GM18517 (cell line): Measurements from ENCODE around the gene KLF5.
"Not testable (repeated sequence)": the region's sequence is repeated elsewhere in the genome, so short reads cannot be mapped to it uniquely, and the experiment has no call there.

ENCODE experiments used
- ATAC-seq: cut with Tn5 transposase; IDR thresholded peaks from one replicate; pipeline ENCODE4 v1.9.1; 2021; ENCODE audit warnings: mild to moderate bottlenecking, moderate library complexity; ENCODE audit not compliant: unreplicated experiment

KLF5 gene

DNA sequence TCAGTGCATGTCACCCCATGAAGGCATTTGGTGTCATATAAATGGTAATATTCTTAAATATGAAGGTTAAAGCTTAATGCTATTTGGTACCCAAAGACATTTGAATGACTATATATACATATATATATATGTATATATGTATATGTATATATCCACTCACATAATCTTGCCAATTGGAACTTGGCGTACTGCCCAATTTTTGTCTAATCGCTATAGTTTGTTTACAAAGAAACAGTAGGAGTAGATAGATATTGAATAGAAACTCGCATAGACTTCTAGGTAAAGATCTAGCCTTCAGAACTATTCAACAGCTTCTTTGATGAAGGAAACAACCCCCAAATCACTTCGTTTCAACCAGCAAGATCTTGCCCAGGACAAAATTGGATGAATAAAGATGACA is 24.1 kb downstream of the KLF5 start:
- no peak for ATAC-seq

DNA sequence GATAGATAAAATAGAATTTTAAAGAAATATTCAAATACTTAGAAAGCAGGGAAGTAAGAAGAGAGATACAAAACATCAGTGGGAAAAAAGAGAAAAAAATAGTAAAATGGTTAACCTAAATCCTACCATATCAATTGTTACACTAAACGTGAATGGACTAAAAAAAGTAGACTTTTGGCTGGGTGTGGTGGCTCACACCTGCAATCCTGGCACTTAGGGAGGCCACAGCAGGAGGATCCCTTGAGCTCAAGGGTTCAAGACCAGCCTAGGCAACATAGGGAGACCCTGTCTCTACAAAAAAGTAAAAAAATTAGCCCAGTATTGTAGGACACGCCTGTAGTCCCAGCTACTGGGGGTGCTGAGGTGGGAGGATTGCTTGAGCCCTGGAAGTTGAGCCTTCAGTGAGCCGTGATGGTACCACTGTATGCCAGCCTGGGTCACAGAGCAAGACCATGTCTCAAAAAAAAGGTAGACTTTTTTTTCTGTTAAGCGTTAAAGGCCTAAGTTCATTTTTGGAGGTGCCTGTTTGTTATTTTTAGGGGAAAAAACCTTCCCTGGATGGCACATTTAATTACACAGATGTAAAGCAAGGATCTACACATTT is 29.6 kb downstream of the KLF5 start:
- ATAC-seq = no peak

DNA sequence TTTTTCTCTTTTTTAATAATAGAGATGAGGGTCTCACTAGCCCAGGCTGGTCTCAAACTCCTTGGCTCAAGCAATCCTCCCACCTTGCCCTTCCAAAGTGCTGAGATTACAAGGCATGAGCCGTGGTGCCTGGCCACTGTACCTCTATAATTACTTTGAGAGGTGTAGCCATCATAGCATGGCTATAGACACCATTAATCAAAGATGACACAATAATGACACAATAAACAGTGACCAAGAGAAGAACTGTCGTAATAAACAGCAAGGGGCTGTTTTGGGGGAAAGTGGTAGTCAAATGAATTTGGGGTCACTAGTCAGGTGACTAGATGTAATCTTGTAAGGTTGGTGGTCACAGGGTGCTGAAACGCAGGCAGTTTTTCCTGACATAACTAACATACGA is 30.4 kb downstream of the KLF5 start:
- no peak for ATAC-seq

DNA sequence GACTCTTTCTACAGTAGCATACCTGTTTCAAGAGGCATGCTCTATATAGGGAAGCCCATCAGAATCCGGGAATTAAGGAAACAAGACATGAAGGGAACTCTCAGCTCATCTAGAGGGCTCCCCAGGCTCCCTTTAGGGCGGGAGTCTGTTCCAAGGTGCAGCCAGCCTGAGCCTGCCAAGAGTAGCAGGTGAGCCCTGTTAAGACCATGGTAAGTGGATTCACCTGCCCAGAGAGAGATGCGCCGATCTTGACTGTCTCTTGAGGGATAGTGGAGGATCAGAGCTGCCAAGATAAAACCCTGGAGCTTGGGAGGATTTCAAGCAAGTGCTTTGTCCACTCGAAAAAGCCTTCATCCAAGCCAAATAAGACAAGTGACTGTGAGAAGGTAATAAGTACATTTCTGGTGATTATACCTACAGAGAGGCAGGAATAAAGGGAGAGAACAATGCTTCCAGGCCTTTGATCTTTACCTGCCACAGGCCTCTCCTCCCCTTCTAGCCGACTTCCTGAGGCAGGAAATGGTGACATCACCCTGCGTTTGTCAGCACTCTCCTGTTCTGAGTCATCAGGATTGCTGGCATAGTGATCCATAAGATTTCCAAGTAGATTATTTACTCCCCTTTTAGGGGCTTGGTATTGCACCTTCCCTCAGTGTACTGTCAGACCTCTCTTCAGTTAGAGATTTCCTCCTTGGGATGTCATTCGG is 31.5 kb downstream of the KLF5 start:
- ATAC-seq = no peak

DNA sequence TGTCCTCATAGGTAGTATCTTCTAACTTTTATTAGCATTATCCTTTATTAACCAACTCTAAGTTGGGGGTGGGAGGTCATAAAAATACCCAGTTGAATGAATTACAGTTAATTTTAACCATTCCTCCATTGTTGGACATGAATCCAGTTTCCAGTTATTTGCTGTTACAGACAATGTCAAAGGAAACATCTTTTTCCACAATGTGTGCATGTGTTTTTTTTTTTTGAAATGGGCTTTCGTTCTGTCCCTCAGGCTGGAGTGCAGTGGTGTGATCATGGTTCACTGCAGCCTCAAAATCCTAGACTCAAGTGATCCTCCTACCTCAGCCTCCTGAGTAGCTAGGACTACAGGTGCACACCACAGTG is 32.0 kb downstream of the KLF5 start:
- ATAC-seq = no peak

DNA sequence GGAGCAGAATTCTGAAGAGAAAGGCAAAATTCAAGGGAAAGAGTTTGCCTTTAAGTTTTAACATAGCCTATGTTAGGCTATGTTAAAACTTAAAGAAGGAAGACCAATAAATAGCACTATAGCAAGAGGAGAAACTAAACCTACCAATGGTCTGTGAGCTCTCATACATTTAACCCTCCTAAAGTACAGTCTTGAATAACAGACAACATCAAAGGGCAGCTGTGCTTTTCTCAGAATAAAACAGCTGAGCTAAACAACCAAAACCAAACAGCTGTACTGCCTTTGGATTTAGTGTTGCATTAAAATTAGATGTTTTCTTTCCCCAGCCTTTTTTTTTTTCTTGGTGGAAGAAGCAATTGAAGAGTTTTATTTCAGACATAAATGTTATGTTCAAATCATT is 34.0 kb downstream of the KLF5 start:
- no peak for ATAC-seq

DNA sequence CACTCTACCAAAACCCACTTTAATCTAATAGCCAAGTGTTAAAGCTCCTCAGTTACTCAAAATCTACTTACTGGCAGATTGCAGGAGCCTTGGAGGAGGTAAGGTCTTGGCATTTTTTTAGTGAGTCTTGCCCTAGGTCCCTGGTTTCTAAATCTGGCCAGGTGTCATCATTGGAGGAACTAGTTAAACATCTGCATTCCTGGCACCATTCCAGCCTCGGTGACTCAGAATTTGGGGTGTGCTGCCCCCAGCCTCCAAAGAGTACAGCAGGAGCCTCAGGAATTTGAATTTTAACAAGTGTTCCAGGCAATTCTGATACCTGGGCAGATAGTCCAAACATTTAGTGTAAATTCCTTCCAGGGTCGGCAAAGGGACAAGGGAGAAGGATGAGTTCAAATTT is 37.4 kb downstream of the KLF5 start:
- no peak for ATAC-seq

DNA sequence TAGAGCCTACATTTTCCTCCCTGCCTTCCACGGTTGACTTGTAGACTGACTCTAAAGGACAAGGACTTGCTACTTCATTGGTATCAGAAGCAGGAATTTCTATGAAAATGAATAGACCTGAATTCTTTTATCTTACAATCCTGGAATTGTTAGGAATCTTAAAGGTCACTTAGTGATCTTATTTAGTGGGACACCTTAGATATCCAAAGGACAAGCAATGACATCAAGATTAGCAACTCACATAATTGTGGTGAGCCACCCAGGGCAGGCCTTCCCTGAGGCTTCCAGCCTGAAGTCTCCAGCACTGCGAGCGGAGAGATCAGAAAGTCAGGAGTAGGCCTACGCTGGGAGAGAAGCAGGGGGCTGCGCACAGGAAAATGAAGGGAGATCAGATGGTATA is 37.8 kb downstream of the KLF5 start:
- no peak for ATAC-seq

DNA sequence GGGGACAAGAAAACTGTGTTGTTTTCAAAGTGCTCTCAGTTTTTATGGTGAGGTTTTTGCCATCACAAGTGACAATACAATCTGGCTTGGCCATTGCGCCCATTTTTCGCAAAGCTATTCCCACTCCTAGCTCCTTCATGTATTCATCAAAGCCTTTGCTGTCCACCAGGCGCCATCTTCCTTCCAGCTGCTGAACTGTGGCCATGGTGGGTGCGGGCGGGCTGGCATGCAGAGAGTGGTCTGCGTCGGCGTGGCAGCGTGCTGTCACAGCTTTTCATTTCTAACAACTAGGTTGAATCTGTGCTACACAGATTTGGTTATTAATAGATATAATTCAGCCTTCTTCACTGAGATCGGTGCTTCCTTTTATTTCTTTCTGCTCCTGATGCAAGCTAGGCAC is 42.0 kb downstream of the KLF5 start:
- ATAC-seq = not testable (repeated sequence)

DNA sequence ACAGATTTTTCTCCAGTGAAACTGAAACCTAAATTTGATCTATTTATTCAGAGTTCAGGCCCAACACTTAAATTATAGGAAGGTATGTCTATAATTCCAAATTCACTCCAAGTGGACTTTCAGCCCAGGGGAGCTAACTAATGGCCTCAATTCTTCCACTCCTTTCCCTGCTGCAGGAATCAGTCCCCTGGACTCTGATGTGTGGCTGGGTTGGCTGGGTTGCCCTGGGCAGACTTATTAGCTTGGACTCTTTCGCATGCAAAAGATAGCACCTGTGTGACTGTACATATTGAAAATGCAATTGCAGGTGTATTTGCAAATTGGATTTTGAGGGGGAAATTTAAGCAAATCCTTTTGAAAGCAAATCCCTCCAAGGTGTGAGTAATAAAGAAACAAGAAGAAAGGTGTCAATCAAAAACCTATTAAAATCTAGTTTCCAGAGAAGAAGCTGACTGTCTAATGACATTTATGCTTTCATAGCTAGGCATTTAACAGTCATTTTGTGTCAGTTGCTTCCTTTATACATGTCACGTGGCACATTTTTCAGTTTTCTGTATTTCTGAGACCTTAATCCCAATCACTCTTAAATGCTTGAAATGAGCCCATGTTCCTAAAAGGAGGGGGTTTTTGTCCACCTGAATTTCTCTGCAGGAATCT is 42.7 kb downstream of the KLF5 start:
- ATAC-seq = no peak

DNA sequence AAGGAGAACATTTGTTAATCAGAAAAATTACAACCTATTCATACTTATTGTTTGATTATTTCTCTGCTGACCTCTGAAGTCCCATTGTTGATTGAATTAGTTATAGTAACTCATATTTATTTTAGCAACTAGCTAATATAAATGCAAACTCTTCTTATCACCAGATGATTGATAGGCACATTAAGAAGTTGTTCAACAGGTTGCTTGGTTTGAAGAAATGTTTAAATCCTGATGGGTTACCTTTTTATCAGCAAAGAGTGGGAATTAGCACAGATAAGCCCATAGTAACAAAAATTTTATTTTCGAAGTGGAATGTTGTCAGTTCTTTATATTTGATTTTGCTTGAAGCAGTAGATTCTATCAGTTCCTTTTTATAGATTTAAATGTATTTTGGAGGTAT is 44.4 kb downstream of the KLF5 start:
- ATAC-seq = no peak

DNA sequence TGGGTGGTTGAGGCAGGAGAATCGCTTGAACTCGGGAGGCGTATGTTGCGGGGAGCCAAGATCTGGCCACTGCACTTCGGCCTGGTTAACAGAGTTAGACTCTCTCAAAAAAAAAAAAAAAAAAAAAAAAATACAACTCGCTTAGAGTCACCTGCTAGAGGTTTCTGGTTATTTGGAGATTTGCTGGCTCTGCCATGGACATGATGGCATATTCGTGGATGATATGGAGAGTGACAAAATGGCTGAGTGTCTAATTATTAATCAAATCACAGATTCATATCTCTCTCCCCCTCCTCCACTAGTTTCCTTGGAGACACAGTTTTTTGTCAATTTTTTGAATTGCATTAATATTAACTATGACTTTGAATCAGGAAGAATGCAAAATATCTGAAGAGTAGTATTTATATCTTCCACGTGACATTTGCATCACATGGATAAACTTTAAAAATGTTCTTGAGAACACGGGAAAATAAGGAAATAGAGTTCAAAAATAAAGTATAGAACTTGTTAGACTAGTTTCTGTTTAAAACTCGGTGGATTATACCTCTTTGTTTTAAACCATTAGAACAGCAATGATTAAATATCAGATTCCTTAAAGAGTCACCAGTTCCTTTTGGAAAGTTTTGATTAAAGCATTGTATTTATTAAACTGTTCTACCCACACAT is 47.8 kb downstream of the KLF5 start:
- no peak for ATAC-seq

DNA sequence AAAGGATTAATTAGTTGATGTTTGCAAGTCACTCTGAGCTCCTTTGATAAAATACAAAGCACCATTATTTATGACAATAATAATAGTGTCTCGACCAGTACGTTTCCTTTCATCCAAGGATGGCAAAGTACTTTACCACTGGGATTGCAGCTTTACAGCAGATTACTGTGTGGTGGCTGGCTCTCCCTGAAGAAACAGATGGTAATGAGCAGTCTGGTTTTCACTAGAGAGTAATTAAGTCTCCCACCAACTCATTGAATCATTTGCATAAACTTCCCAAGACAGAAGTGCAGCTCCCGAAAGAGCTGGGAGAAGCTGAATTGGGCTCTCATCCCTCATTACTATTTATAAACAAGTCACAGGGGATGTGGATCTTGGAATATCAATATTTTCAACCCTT is 48.7 kb downstream of the KLF5 start:
- ATAC-seq = no peak

DNA sequence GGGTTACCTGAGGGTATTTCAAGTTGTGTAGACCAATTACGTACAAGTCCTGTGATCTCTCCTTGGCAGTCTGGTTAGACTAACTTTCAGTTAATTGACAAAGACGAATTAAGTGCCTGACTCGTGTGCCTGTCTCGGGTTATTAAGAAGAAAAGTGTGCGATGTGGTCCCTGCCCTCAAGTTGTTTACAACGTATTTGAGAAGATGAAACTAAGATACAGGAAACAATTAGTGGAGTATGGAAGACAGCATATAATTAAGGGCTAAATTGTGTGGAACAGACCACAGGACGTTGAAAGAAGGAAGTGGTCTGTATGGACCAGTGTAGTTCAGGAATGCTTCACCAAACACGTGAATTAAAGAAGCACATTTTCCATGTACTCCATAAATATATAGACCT is 49.2 kb downstream of the KLF5 start:
- ATAC-seq = no peak

DNA sequence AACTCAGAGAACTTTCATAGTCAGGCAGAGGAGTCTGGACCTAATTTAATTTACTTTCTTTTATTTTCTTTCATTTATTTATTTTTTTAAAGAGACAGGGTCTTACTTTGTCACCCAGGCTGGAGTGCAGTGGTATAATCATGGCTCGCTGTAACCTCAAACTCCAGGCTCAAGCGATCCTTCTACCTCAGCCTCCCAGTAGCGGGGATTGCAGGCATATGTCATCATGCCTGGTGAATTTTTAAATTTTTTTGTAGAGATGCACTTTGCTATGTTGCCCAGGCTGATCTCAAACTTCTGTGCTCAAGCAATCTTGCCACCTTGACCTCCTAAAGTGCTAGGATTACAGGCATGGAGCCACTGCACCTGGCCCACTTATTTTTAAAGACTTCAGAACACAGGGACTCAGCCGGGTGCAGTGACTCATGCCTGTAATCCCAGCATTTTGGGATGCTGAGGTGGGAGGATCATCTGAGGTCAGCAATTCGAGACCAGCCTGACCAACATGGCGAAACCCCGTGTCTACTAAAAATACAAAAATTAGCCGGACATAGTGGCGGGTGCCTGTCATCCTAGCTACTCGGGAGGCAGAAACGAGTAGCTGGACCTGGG is 50.6 kb downstream of the KLF5 start:
- ATAC-seq = no peak

DNA sequence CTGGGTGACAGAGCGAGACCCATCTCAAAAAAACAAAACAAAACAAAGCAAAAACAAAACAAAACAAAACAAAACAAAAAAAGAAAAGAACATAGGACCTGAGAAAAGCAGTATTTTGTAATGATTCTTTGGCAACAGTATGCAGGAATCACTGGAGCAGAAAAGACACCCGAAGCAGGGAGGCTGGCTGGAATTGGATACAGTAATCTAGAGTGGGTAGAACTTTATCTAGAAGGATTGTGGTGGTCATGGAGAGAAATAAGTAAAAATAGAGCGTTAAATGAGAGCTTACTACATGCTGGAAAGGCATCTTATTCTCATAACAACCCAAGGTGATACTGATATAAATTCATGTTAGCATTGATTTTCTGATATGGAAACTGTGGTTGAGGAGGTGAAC is 51.2 kb downstream of the KLF5 start:
- no peak for ATAC-seq

DNA sequence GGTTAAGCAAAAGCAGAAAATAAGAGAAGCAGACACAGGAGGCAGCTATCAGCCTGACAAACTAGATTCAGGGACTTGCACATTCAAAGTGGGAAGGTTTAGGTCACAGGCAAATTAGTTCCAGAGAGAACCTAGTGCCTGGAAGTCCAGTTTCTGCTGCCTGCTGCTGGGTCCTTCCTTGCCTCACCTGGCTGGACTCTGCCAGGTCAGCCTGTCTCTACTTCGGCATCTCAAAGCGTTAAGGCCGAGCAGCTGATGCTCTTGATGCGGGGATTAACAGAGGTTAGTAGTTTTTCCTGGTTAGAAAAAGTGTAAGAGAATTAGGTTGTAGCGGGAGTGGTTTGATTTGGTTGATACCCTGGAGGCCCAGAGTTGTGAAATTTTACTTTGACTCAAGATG is 52.0 kb downstream of the KLF5 start:
- ATAC-seq = no peak

DNA sequence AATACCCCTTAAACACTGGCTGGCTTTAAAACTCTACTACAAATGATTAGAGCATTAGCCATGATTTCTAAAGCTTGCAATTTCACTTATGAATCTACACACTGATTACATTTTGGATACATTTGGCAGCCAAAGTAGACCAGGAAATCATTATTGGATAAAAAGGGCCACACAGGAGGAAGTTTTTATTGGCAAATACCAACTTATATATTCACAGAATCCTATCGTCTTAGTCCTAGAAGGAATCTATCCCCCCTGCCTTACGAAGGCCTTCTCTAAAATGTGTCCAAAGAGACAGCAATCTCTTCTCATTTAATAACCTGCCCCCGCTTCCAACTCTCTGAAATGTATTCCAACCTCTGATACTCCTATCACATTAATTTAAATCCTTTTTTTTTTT is 52.5 kb downstream of the KLF5 start:
- no peak for ATAC-seq

DNA sequence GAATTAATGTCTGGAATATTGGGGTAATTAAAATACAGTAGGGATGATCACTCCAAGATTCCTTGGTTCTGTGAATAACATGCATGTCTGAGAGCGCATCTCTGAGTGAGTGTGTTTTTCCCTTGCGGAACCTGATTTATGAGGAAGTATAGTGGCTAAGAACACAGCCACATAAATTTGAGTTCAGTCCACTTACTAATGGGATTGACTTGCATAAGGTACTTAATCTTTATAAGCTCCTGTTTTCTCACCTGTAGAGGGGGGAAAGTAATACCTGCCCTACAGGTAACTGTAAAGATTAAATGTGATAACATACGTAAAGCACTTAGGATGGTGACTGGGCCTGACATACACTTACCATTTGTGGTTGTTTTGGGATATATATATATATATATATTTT is 60.8 kb downstream of the KLF5 start:
- no peak for ATAC-seq
